DND-41 (cell line): ENCODE measurements around the gene SGMS1.

Experiments used
- ATAC-seq: fragments of 200-7000 bp; cut with Tn5 transposase; 3 replicates; pipeline ENCODE4 v1.9.1; 2021; ENCODE audit warnings: low read depth; ENCODE audit not compliant: insufficient read depth
- DNase-seq: peaks from one replicate; pipeline ENCODE4 v3.0.0-alpha.2; 2020
- H2AFZ ChIP-seq: 2 replicates; pipeline ENCODE4 v1.6.0; 2012; ENCODE audit warnings: low read depth, low read length
- H3K27ac ChIP-seq: 2 replicates; pipeline ENCODE4 v1.5.1; 2012; ENCODE audit warnings: low read length, inconsistent platforms
- H3K27me3 ChIP-seq: fragments of 200-600 bp; sonication (generic); 2 replicates; pipeline ENCODE4 v1.6.0; 2012; ENCODE audit warnings: low read length, mild to moderate bottlenecking, inconsistent platforms; ENCODE audit not compliant: insufficient read depth, poor library complexity
- H3K36me3 ChIP-seq: 2 replicates; pipeline ENCODE4 v1.5.1; 2012; ENCODE audit warnings: low read length, inconsistent platforms; ENCODE audit not compliant: insufficient read depth
- H3K4me1 ChIP-seq: 2 replicates; pipeline ENCODE4 v1.5.1; 2012; ENCODE audit warnings: mild to moderate bottlenecking, low read length; ENCODE audit not compliant: insufficient read depth
- H3K4me2 ChIP-seq: 2 replicates; pipeline ENCODE4 v1.6.0; 2012; ENCODE audit warnings: mild to moderate bottlenecking, moderate library complexity, low read length, inconsistent platforms; ENCODE audit not compliant: insufficient read depth
- H3K4me3 ChIP-seq, 2 experiments: fragments of 200-600 bp in 1 of 2; shearing (Covaris generic) in 1 of 2; 2 replicates each; pipeline ENCODE4 v1.5.1; 2012 to 2016; ENCODE audit warnings: inconsistent platforms in 2 of 2, low read length in 2 of 2, mild to moderate bottlenecking in 2 of 2, low read depth in 1 of 2, moderate library complexity in 1 of 2
- H3K79me2 ChIP-seq: 2 replicates; pipeline ENCODE4 v1.6.0; 2012; ENCODE audit warnings: low read length, inconsistent platforms; ENCODE audit not compliant: insufficient read depth
- H3K9ac ChIP-seq: 2 replicates; pipeline ENCODE4 v1.6.0; 2012; ENCODE audit warnings: low read depth, mild to moderate bottlenecking, inconsistent platforms, low read length, moderate library complexity
- H3K9me3 ChIP-seq: 2 replicates; pipeline ENCODE4 v1.5.1; 2012; ENCODE audit warnings: low read length, moderate library complexity, mild to moderate bottlenecking, inconsistent platforms; ENCODE audit not compliant: insufficient read depth, severe bottlenecking
- H4K20me1 ChIP-seq: 2 replicates; pipeline ENCODE4 v1.6.0; 2012; ENCODE audit warnings: low read length; ENCODE audit not compliant: insufficient read depth
- EZH2 ChIP-seq: IDR thresholded peaks from 3 replicates; pipeline ENCODE4 v1.6.1; 2012; ENCODE audit warnings: borderline replicate concordance, low read depth, mild to moderate bottlenecking, moderate library complexity, low read length, inconsistent platforms; ENCODE audit not compliant: severe bottlenecking
- TF ChIP-seq, protein P1 (sequence below): IDR thresholded peaks from 2 replicates; pipeline ENCODE4 v1.5.1; 2012; ENCODE audit warnings: borderline replicate concordance, low read length, moderate library complexity, mild to moderate bottlenecking; ENCODE audit not compliant: poor library complexity, severe bottlenecking; ENCODE audit errors: extremely low read depth

SGMS1 gene

DNA sequence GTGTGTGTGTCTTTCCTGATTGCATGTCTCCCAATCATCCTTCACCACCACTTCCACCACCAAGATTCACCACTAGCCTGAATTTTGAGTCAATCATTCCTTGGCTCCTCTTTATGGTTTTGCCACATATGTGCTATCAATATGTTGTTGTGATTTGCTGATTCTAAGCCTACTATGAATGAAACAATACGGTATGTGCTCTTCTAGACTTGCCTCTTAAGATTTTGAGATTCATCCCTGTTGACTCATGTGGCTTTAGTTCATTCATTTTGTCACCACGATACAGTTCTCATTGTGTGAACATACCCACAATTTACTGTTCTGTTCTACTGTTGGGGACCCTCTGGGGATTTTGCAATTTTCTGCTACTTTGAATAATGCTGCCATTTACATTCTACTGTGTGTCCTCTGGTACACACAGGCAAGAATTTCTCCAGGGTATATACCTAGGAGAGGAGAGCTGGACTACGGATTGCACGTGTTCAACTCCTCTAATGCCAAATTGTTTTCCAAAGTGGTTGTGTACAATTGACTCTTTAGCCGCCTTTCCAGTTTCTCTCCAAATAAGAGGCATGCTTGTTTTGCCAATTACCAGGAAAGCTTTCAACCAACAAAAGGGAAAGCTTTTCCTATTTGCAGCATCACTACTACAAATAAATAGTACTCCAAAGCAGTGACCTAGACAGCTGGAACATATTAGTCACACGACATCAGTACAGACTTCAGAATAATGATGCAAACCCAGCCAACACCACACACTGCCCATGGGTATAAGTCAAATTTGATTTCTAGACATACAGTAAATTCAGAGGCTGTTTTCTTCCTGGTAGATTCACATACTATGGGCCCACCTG is 30.0 kb downstream of the SGMS1 start:
- Histone ChIP-seq H3K9ac (no peak overlapping the region), H3K4me3 (no peak overlapping the region), H3K36me3 (no peaks in the 10 kb centered on the region), H3K79me2 (no peaks in the 10 kb centered on the region), H3K4me1 (no peaks in the 10 kb centered on the region), H3K27me3 (no peaks in the 10 kb centered on the region), H3K27ac (no peak overlapping the region), H4K20me1 (no peaks in the 10 kb centered on the region), H3K9me3 (no peaks in the 10 kb centered on the region), H2AFZ (no peak overlapping the region), H3K4me2 (no peak overlapping the region)
- TF ChIP-seq, protein P1, sequence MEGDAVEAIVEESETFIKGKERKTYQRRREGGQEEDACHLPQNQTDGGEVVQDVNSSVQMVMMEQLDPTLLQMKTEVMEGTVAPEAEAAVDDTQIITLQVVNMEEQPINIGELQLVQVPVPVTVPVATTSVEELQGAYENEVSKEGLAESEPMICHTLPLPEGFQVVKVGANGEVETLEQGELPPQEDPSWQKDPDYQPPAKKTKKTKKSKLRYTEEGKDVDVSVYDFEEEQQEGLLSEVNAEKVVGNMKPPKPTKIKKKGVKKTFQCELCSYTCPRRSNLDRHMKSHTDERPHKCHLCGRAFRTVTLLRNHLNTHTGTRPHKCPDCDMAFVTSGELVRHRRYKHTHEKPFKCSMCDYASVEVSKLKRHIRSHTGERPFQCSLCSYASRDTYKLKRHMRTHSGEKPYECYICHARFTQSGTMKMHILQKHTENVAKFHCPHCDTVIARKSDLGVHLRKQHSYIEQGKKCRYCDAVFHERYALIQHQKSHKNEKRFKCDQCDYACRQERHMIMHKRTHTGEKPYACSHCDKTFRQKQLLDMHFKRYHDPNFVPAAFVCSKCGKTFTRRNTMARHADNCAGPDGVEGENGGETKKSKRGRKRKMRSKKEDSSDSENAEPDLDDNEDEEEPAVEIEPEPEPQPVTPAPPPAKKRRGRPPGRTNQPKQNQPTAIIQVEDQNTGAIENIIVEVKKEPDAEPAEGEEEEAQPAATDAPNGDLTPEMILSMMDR, result no peak
- DNase-seq, result no peak
- no peak for ATAC-seq

- H3K9me3 ChIP-seq, result no peaks in the 10 kb centered on the region
- H3K36me3 ChIP-seq, result no peaks in the 10 kb centered on the region
- ATAC-seq, result no peak
- no peak overlapping the region for H3K4me2 ChIP-seq
- no peak overlapping the region for H3K27ac ChIP-seq
- H2AFZ ChIP-seq, result no peak overlapping the region
- DNase-seq, result no peak
- no peak overlapping the region for H3K4me3 ChIP-seq
- no peaks in the 10 kb centered on the region for H4K20me1 ChIP-seq
- TF ChIP-seq EZH2, result no peak
- TF ChIP-seq, protein P1, result no peak
- H3K27me3 ChIP-seq, result no peaks in the 10 kb centered on the region
- no peaks in the 10 kb centered on the region for H3K79me2 ChIP-seq
- no peak overlapping the region for H3K9ac ChIP-seq
- H3K4me1 ChIP-seq, result no peaks in the 10 kb centered on the region
These were observed 30.8 kb downstream of the SGMS1 start for GRCh38 chr10:50592961-50593418.

GRCh38 chr10:50590935-50591334 is 32.8 kb downstream of the SGMS1 start:
- ATAC-seq (no peak), DNase-seq (no peak)
- Histone ChIP-seq H3K4me2 (no peak overlapping the region), H2AFZ (no peak overlapping the region), H3K4me3 (no peak overlapping the region), H3K27me3 (no peaks in the 10 kb centered on the region), H3K79me2 (no peaks in the 10 kb centered on the region), H3K27ac (no peak overlapping the region), H3K4me1 (no peaks in the 10 kb centered on the region), H3K36me3 (no peaks in the 10 kb centered on the region), H4K20me1 (no peaks in the 10 kb centered on the region), H3K9ac (no peak overlapping the region), H3K9me3 (no peaks in the 10 kb centered on the region)
- TF ChIP-seq, protein P1, result no peak
- no peak for TF ChIP-seq EZH2
